Endothelial cell of umbilical vein (primary cell): ENCODE measurements around the gene STX1A. TPM values are rescaled to one million over a fixed set of nuclear protein-coding genes. Genes with fewer than 3 reads are reported as not detected.

Experiments used
- BruUV-seq: library from RNA; stranded (reverse); fragments of 400-500 nt; replicated peaks from 2 replicates; lab custom pipeline; 2021; lab: Mats Ljungman, UMichigan
- CTCF ChIA-PET: fragments of 300-600, 350-600 bp; sonication (Branson Sonifier 250); formaldehyde crosslinking; loops from one replicate; lab custom pipeline; 2021; ENCODE audit warnings: antibody characterized with exemption, inconsistent platforms; lab: Charles Lee
- POLR2A ChIA-PET: fragments of 300-600, 350-600 bp; sonication (Branson Sonifier 250); formaldehyde crosslinking; loops from one replicate; lab custom pipeline; 2021; ENCODE audit warnings: antibody characterized with exemption, inconsistent platforms; lab: Charles Lee
- DNase-seq: peaks from one replicate; pipeline ENCODE4 v3.0.0-alpha.2; 2011; ENCODE audit warnings: low read depth, low spot score
- FAIRE-seq: peaks from 2 replicates; lab custom pipeline; 2011; peaks lifted over from hg19 to GRCh38; lab: Jason Lieb, UNC
- H2AFZ ChIP-seq: 2 replicates; pipeline ENCODE4 v1.6.0; 2012; ENCODE audit warnings: low read depth, low read length, control low read depth, inconsistent platforms
- H3K27ac ChIP-seq: 2 replicates; pipeline ENCODE4 v1.5.1; 2011; ENCODE audit warnings: low read depth, mild to moderate bottlenecking, control low read depth, low read length, moderate library complexity; ENCODE audit not compliant: insufficient read depth
- H3K27me3 ChIP-seq, 2 experiments: 2 replicates each; pipeline versions ENCODE4 v1.6.0 to v1.6.1; 2011; ENCODE audit warnings: low read length in 2 of 2, mixed read lengths in 1 of 2; ENCODE audit not compliant: control insufficient read depth in 2 of 2, insufficient read depth in 2 of 2
- H3K36me3 ChIP-seq, 2 experiments: 2 replicates in 1 of 2; 3 replicates in 1 of 2; pipeline ENCODE4 v1.5.1; 2011; ENCODE audit warnings: low read length in 2 of 2, mild to moderate bottlenecking in 1 of 2, moderate library complexity in 1 of 2; ENCODE audit not compliant: control insufficient read depth in 2 of 2, insufficient read depth in 2 of 2; ENCODE audit errors: extremely low read depth in 1 of 2
- H3K4me1 ChIP-seq: 3 replicates; pipeline ENCODE4 v1.5.1; 2011; ENCODE audit warnings: mild to moderate bottlenecking, low read length; ENCODE audit not compliant: control insufficient read depth, insufficient read depth; ENCODE audit errors: extremely low read depth
- H3K4me2 ChIP-seq: 2 replicates; pipeline ENCODE4 v1.6.1; 2011; ENCODE audit warnings: low read length, control low read depth, mixed read lengths; ENCODE audit not compliant: insufficient read depth
- H3K4me3 ChIP-seq, 3 experiments: fragments of 200-600 bp in 1 of 3; sonication (generic), shearing (Covaris generic) in 1 of 3; replicated peaks in 1 of 3; 2 replicates each; pipeline ENCODE4 v1.5.1; 2011 to 2016; ENCODE audit warnings: control low read depth in 3 of 3, low read length in 3 of 3, mild to moderate bottlenecking in 2 of 3, inconsistent platforms in 1 of 3, low read depth in 1 of 3, moderate library complexity in 1 of 3; ENCODE audit not compliant: insufficient read depth in 1 of 3
- H3K79me2 ChIP-seq: 2 replicates; pipeline ENCODE4 v1.6.0; 2012; ENCODE audit warnings: low read length, inconsistent platforms; ENCODE audit not compliant: control insufficient read depth, insufficient read depth
- H3K9ac ChIP-seq: replicated peaks from 2 replicates; pipeline ENCODE3; 2011; ENCODE audit warnings: low read length, control low read depth; ENCODE audit not compliant: insufficient read depth; ENCODE audit errors: extremely low read depth
- H3K9me1 ChIP-seq: replicated peaks from 3 replicates; pipeline ENCODE4 v1.6.0; 2011; ENCODE audit warnings: mild to moderate bottlenecking, low read length; ENCODE audit not compliant: control insufficient read depth, insufficient read depth; ENCODE audit errors: extremely low read depth
- H3K9me3 ChIP-seq: replicated peaks from 2 replicates; pipeline ENCODE4 v1.5.1; 2012; ENCODE audit warnings: low read length, inconsistent platforms; ENCODE audit not compliant: control insufficient read depth, insufficient read depth
- H4K20me1 ChIP-seq: replicated peaks from 2 replicates; pipeline ENCODE3; 2011; ENCODE audit warnings: mild to moderate bottlenecking, low read length; ENCODE audit not compliant: control insufficient read depth, insufficient read depth; ENCODE audit errors: extremely low read depth
- EZH2 ChIP-seq: IDR thresholded peaks from 2 replicates; pipeline ENCODE4 v1.6.1; 2012; ENCODE audit warnings: borderline replicate concordance, low read depth, mild to moderate bottlenecking, moderate library complexity, low read length, inconsistent platforms; ENCODE audit not compliant: severe bottlenecking
- FOS ChIP-seq: IDR thresholded peaks from 2 replicates; pipeline ENCODE4 v1.6.1; 2011; ENCODE audit warnings: mild to moderate bottlenecking, low read length, moderate library complexity, borderline replicate concordance; ENCODE audit not compliant: insufficient read depth
- GATA2 ChIP-seq: IDR thresholded peaks from 2 replicates; pipeline ENCODE4 v1.7.0; 2011; ENCODE audit warnings: low read depth, mild to moderate bottlenecking, moderate library complexity, mixed read lengths, low read length; ENCODE audit not compliant: insufficient read length, insufficient read depth
- JUN ChIP-seq: IDR thresholded peaks from 2 replicates; pipeline ENCODE4 v1.6.1; 2011; ENCODE audit warnings: borderline replicate concordance, low read depth; ENCODE audit not compliant: insufficient read length, insufficient read depth
- MYC ChIP-seq: IDR thresholded peaks from one replicate; pipeline ENCODE4 v1.6.1; 2011; ENCODE audit warnings: mild to moderate bottlenecking, low read depth, low read length
- POLR2A ChIP-seq: IDR thresholded peaks from 2 replicates; pipeline ENCODE4 v1.6.1; 2012; ENCODE audit warnings: low read depth, mild to moderate bottlenecking, control low read depth, low read length
- POLR2AphosphoS5 ChIP-seq: IDR thresholded peaks from 2 replicates; pipeline ENCODE4 v1.6.1; 2012; ENCODE audit warnings: low read depth, mild to moderate bottlenecking, control low read depth, low read length, moderate library complexity; ENCODE audit not compliant: insufficient read depth
- dilution Hi-C: fragments of 300-500 bp; cut with MboI; formaldehyde crosslinking; loops from one replicate; pipeline ENCODE4 v1.15.0; 2019; ENCODE audit warnings: low sequenced_read_pairs; ENCODE audit not compliant: extremely low pct_ligation_motif_present
- intact Hi-C: fragments of 100-400 bp; cut with micrococcal nuclease; formaldehyde crosslinking; loops from one replicate; pipeline ENCODE4 v1.10.0; 2022
- polyA plus RNA-seq, 4 experiments: library from polyadenylated mRNA; depleted of rRNA in 3 of 4; stranded (reverse) in 3 of 4; unstranded in 1 of 4; fragments of >200 nt; gene quantifications; 2 replicates each; pipeline versions ENCODE4 v1.2.1 to v1.2.3, GENCODE V29; 2011 to 2012; ENCODE audit warnings: missing spikeins in 1 of 4
- total RNA-seq: library from RNA; stranded (reverse); gene quantifications from 2 replicates; pipeline ENCODE4 v1.2.3, GENCODE V29; 2021
- TF ChIP-seq, protein P1 (sequence below), 2 donors: IDR thresholded peaks; 1 replicate in 1 of 2; 2 replicates in 1 of 2; pipeline ENCODE4 v1.5.1; 2011; ENCODE audit warnings: low read length in 2 of 2, mild to moderate bottlenecking in 2 of 2, moderate library complexity in 2 of 2, control low read depth in 1 of 2, inconsistent platforms in 1 of 2, low read depth in 1 of 2; ENCODE audit not compliant: insufficient read depth in 1 of 2; ENCODE audit errors: extremely low read depth in 1 of 2
- TF ChIP-seq, protein P2 (sequence below): IDR thresholded peaks from 2 replicates; pipeline ENCODE4 v1.6.1; 2011; ENCODE audit not compliant: insufficient read depth, insufficient read length

Gene STX1A
- total and polyA plus RNA-seq, 2 donors (not counting 3 experiments of a cell fraction or from before 2014, with no cell fraction given), result 13.1 to 20.8 TPM

DNA sequence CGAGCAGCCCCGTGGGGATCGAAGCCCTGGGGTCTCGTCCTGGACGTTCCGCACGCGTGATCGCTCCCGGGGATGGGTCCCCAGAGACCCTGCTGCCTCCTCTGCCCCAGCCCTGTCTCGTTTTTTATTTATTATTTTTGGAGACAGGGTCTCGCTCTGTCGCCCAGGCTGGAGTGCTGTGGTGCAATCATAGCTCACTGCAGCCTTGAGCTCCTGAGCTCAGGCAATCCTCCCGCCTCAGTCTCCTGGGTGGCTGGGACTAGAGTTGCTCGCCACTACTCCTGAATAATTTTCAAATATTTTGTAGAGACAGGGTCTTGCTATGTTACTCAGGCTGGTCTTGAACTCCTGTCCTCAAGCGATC lies 319 bp upstream of the STX1A start:
- Histone ChIP-seq H3K9ac (no peak overlapping the region), H3K4me3 (no peak overlapping the region), H4K20me1 (no peaks in the 10 kb centered on the region), H2AFZ (no peak overlapping the region), H3K36me3 (no peaks in the 10 kb centered on the region), H3K9me1 (no peaks in the 10 kb centered on the region), H3K9me3 (no peaks in the 10 kb centered on the region), H3K27ac (no peak overlapping the region), H3K4me2 (no peak overlapping the region), H3K4me1 (peaks cover 35% of the 10 kb centered on the region), H3K79me2 (peaks cover 25% of the 10 kb centered on the region), H3K27me3 (no peaks in the 10 kb centered on the region)
- TF ChIP-seq, protein P1, sequence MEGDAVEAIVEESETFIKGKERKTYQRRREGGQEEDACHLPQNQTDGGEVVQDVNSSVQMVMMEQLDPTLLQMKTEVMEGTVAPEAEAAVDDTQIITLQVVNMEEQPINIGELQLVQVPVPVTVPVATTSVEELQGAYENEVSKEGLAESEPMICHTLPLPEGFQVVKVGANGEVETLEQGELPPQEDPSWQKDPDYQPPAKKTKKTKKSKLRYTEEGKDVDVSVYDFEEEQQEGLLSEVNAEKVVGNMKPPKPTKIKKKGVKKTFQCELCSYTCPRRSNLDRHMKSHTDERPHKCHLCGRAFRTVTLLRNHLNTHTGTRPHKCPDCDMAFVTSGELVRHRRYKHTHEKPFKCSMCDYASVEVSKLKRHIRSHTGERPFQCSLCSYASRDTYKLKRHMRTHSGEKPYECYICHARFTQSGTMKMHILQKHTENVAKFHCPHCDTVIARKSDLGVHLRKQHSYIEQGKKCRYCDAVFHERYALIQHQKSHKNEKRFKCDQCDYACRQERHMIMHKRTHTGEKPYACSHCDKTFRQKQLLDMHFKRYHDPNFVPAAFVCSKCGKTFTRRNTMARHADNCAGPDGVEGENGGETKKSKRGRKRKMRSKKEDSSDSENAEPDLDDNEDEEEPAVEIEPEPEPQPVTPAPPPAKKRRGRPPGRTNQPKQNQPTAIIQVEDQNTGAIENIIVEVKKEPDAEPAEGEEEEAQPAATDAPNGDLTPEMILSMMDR (IDR thresholded peaks at IDR 0.05; ENCODE audit: extremely low read depth in 1 of 2, insufficient read depth in 1 of 2, low read depth in 1 of 2, low read length in 2 of 2), result no peak
- TF ChIP-seq FOS, result no peak
- no peak for TF ChIP-seq POLR2A
- TF ChIP-seq POLR2AphosphoS5, result no peak
- no peak for TF ChIP-seq MYC
- no peak for TF ChIP-seq GATA2
- no peak for TF ChIP-seq EZH2
- TF ChIP-seq JUN, result no peak
- TF ChIP-seq, protein P2, sequence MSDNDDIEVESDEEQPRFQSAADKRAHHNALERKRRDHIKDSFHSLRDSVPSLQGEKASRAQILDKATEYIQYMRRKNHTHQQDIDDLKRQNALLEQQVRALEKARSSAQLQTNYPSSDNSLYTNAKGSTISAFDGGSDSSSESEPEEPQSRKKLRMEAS, result no peak
- POLR2A ChIA-PET, result interaction anchor here (0.7 kb wide), 1 partner anchor 16 kb away, joined by 3 read pairs; no protein-coding TSS in a partner anchor
- CTCF ChIA-PET, result interaction anchor here (1.0 to 8.6 kb wide), 4 partner anchors 13 to 109 kb away, joined by 3 to 270 read pairs (median 4); no protein-coding TSS in a partner anchor
- intact Hi-C loops (no loop called here), dilution Hi-C loops (no loop called here)
- FAIRE-seq (no peak), DNase-seq (no peak)
- BruUV-seq, result no TSS peak
